Endodermal cell (in vitro differentiated cells): ENCODE measurements around the gene EYS. TPM values are rescaled to one million over a fixed set of nuclear protein-coding genes. Genes with fewer than 3 reads are reported as not detected.
A peak's percentile ranks its signal among the peaks of the same experiment; 100 is the strongest.

Experiments used
- DNase-seq: peaks from one replicate; pipeline ENCODE4 v3.0.0-alpha.2; 2017
- H3K27ac ChIP-seq: 2 replicates; pipeline ENCODE4 v1.5.1; 2013; ENCODE audit warnings: mild to moderate bottlenecking, low read depth, low read length, moderate library complexity
- H3K27me3 ChIP-seq: 2 replicates; pipeline ENCODE4 v1.6.1; 2013; ENCODE audit warnings: mild to moderate bottlenecking, low read length, moderate library complexity; ENCODE audit not compliant: insufficient read depth, control insufficient read depth, poor library complexity, severe bottlenecking
- H3K36me3 ChIP-seq: 2 replicates; pipeline ENCODE4 v1.7.0; 2013; ENCODE audit warnings: mild to moderate bottlenecking, low read length, moderate library complexity; ENCODE audit not compliant: control insufficient read depth, insufficient read depth
- H3K4me1 ChIP-seq: one replicate; pipeline ENCODE4 v1.7.0; 2013; ENCODE audit warnings: low read length; ENCODE audit not compliant: control insufficient read depth, insufficient read depth
- H3K4me3 ChIP-seq: 2 replicates; pipeline ENCODE4 v1.5.1; 2013; ENCODE audit warnings: mild to moderate bottlenecking, low read length, moderate library complexity
- H3K9ac ChIP-seq: 2 replicates; pipeline ENCODE4 v1.6.1; 2013; ENCODE audit warnings: mild to moderate bottlenecking, low read length, moderate library complexity; ENCODE audit not compliant: poor library complexity, severe bottlenecking; ENCODE audit errors: extremely low read depth
- H3K9me3 ChIP-seq: 2 replicates; pipeline ENCODE4 v1.6.1; 2013; ENCODE audit warnings: mild to moderate bottlenecking, low read length, moderate library complexity; ENCODE audit not compliant: control insufficient read depth
- H3K27ac Mint-ChIP-seq: 2 replicates; pipeline ENCODE4 v1.8.0; 2020; ENCODE audit warnings: mixed read lengths
- H3K27me3 Mint-ChIP-seq: 2 replicates; pipeline ENCODE4 v1.8.0; 2021; ENCODE audit warnings: mild to moderate bottlenecking, mixed read lengths; ENCODE audit not compliant: insufficient read depth
- H3K36me3 Mint-ChIP-seq: 2 replicates; pipeline ENCODE4 v1.8.0; 2020; ENCODE audit warnings: low read depth, mixed read lengths
- H3K4me1 Mint-ChIP-seq: 2 replicates; pipeline ENCODE4 v1.8.0; 2020; ENCODE audit warnings: mixed read lengths
- H3K4me3 Mint-ChIP-seq: 2 replicates; pipeline ENCODE4 v1.8.0; 2020; ENCODE audit warnings: mild to moderate bottlenecking, moderate library complexity, mixed read lengths
- H3K9me3 Mint-ChIP-seq: 2 replicates; pipeline ENCODE4 v1.8.0; 2020; ENCODE audit warnings: mild to moderate bottlenecking, mixed read lengths
- CTCF ChIP-seq: fragments of 200-600 bp; sonication (generic); conservative IDR thresholded peaks from 2 replicates; pipeline ENCODE4 v1.5.0; 2021; ENCODE audit warnings: antibody characterized with exemption, mild to moderate bottlenecking
- WGBS, 2 experiments: methylation state at CpG; one replicate each; pipeline versions ENCODE4 v1.1.5 to v1.1.7; 2013; ENCODE audit warnings: missing lambda C conversion rate in 2 of 2, mixed read lengths in 1 of 2; ENCODE audit not compliant: insufficient coverage in 1 of 2, insufficient read length in 1 of 2; 5-methylcytosine and 5-hydroxymethylcytosine counted together
- total RNA-seq, 2 donors: library from RNA; stranded (reverse); fragmentation: NEBNext Ultra II Directional in 1 of 2; extraction: Animal tissue kit (Norgen Biotek cat#: 25700) in 1 of 2; gene quantifications; 2 replicates in 1 of 2; 3 replicates in 1 of 2; pipeline ENCODE4 v1.2.1, GENCODE V29; 2021

EYS gene
- total RNA-seq, 2 donors from 2014 or later = 0.31 to 0.70 TPM

- Histone ChIP-seq H3K4me1 (no peaks in the 10 kb centered on the region), H3K9me3 (no peaks in the 10 kb centered on the region), H3K27me3 (no peaks in the 10 kb centered on the region), H3K36me3 (no peaks in the 10 kb centered on the region), H3K4me3 (no peak overlapping the region), H3K27ac (no peak overlapping the region), H3K9ac (no peak overlapping the region)
- TF ChIP-seq CTCF = no peak
- no peak for DNase-seq
- H3K4me1 Mint-ChIP-seq = peaks cover 4% of the 10 kb centered on the region
- H3K27me3 Mint-ChIP-seq = no peaks in the 10 kb centered on the region
- no peaks in the 10 kb centered on the region for H3K36me3 Mint-ChIP-seq
- H3K4me3 Mint-ChIP-seq = no peak overlapping the region
- no peaks in the 10 kb centered on the region for H3K9me3 Mint-ChIP-seq
- WGBS, 2 experiments = 94 to 100% methylated on average over 1 to 6 of the region's 6 CpGs
- no peak overlapping the region for H3K27ac Mint-ChIP-seq
These were observed 149.0 kb downstream of the EYS start for GRCh38 chr6:65558071-65558470.

GRCh38 chr6:65557224-65557623, 149.8 kb downstream of the EYS start:
- Mint-ChIP-seq H3K27me3 (no peaks in the 10 kb centered on the region), H3K4me3 (no peak overlapping the region), H3K4me1 (peaks cover 4% of the 10 kb centered on the region), H3K9me3 (no peaks in the 10 kb centered on the region), H3K36me3 (no peaks in the 10 kb centered on the region), H3K27ac (no peak overlapping the region)
- H3K27ac ChIP-seq = no peak overlapping the region
- DNase-seq = peak; percentile 45
- no peak overlapping the region for H3K9ac ChIP-seq
- H3K36me3 ChIP-seq = no peaks in the 10 kb centered on the region
- 95% methylated on average over 4 to 6 of the region's 6 CpGs for WGBS, 2 experiments
- TF ChIP-seq CTCF = no peak
- H3K9me3 ChIP-seq = no peaks in the 10 kb centered on the region
- no peaks in the 10 kb centered on the region for H3K27me3 ChIP-seq
- H3K4me1 ChIP-seq = no peaks in the 10 kb centered on the region
- no peak overlapping the region for H3K4me3 ChIP-seq

- H3K9me3 Mint-ChIP-seq = peaks cover under 1% of the 10 kb centered on the region
- H3K27ac Mint-ChIP-seq = no peak overlapping the region
- no peak overlapping the region for H3K27ac ChIP-seq
- H3K4me3 ChIP-seq = no peak overlapping the region
- no peaks in the 10 kb centered on the region for H3K27me3 Mint-ChIP-seq
- H3K9me3 ChIP-seq = no peaks in the 10 kb centered on the region
- TF ChIP-seq CTCF = no peak
- no peak for DNase-seq
- WGBS, 2 experiments = 96 to 100% methylated on average over 3 of the region's 3 CpGs
- H3K4me1 ChIP-seq = peaks cover 12% of the 10 kb centered on the region
- no peaks in the 10 kb centered on the region for H3K36me3 ChIP-seq
- H3K9ac ChIP-seq = no peak overlapping the region
- no peak overlapping the region for H3K4me3 Mint-ChIP-seq
- H3K27me3 ChIP-seq = no peaks in the 10 kb centered on the region
- H3K4me1 Mint-ChIP-seq = peaks cover 15% of the 10 kb centered on the region
- H3K36me3 Mint-ChIP-seq = no peaks in the 10 kb centered on the region
These were observed 160.1 kb downstream of the EYS start for GRCh38 chr6:65546894-65547293.
